ENCODE data around the gene C1QL3. TPM values are rescaled to one million over a fixed set of nuclear protein-coding genes. Genes with fewer than 3 reads are reported as not detected.
A peak's percentile ranks its signal among the peaks of the same experiment; 100 is the strongest.

Gene C1QL3
- total and polyA plus RNA-seq, 2 of the 4 experiments (the other 2 are of a cell fraction): not detected

- DNase-seq: peak; percentile 12
- H2BK120ac ChIP-seq (ENCODE audit: low read depth, low read length): no peak overlapping the region
- in situ Hi-C loops (cut with MboI; ENCODE audit: low sequenced_read_pairs): no loop called here
- H3K18ac ChIP-seq (ENCODE audit: low read depth, low read length): no peak overlapping the region
- no peaks in the 10 kb centered on the region for H4K20me1 ChIP-seq (ENCODE audit: insufficient read depth, low read length)
- no peaks in the 10 kb centered on the region for H3K36me3 ChIP-seq (ENCODE audit: control insufficient read depth, insufficient read depth, low read length)
- no peaks in the 10 kb centered on the region for H3K9me3 ChIP-seq (ENCODE audit: control insufficient read depth, insufficient read depth, low read length)
- no peak overlapping the region for H3K14ac ChIP-seq (replicated peaks; ENCODE audit: low read depth, low read length)
- no TSS peak for BruUV-seq (replicated peaks)
- H2AK9ac ChIP-seq (replicated peaks; ENCODE audit: low read depth, low read length, poor library complexity): no peak overlapping the region
- intact Hi-C loops (cut with micrococcal nuclease): no loop called here
- peak; percentile 65 for ATAC-seq (ENCODE audit: low read depth)
- H4K91ac ChIP-seq (ENCODE audit: insufficient read depth, low read depth, low read length): no peak overlapping the region
- peaks cover 50% of the 10 kb centered on the region for H3K27me3 ChIP-seq (ENCODE audit: control insufficient read depth, insufficient read depth, low read length)
- no peak overlapping the region for H3K9ac ChIP-seq (ENCODE audit: low read depth, low read length)
- POLR2A ChIA-PET (ENCODE audit: unreplicated experiment): no interaction called here
- no peak overlapping the region for H2BK5ac ChIP-seq (ENCODE audit: low read depth, low read length, poor library complexity, severe bottlenecking)
- no peak overlapping the region for H3K27ac ChIP-seq (ENCODE audit: insufficient read depth, low read length)
- dilution Hi-C loops (cut with HindIII; ENCODE audit: low sequenced_read_pairs, unreplicated experiment): no loop called here
- no peaks in the 10 kb centered on the region for H3K4me1 ChIP-seq (ENCODE audit: control insufficient read depth, insufficient read depth, low read length)
- H2BK15ac ChIP-seq (ENCODE audit: low read depth, low read length): no peak overlapping the region
- CTCF ChIA-PET: interaction anchor here (0.6 kb wide), 2 partner anchors 44 to 82 kb away, joined by 3 to 6 read pairs; no protein-coding TSS in a partner anchor
- H2BK20ac ChIP-seq (ENCODE audit: low read depth, low read length): no peak overlapping the region
- H3K9me1 ChIP-seq (ENCODE audit: insufficient read depth, low read length): no peaks in the 10 kb centered on the region
- H3K4ac ChIP-seq (ENCODE audit: low read depth, low read length): no peak overlapping the region
- H3K79me1 ChIP-seq (ENCODE audit: low read depth in 1 of 2, low read length in 2 of 2): no peaks in the 10 kb centered on the region
- TF ChIP-seq CTCF (conservative IDR thresholded peaks at IDR 0.05; ENCODE audit: low read depth, low read length) (0 out of 2 replicates have a peak, but pooled peaks have one; percentile 11), SMC3 (IDR thresholded peaks at IDR 0.05; ENCODE audit: low read depth, low read length) (no peak)
- no peak overlapping the region for H3K56ac ChIP-seq (ENCODE audit: extremely low read depth, insufficient read depth, low read length)
- H2AK5ac ChIP-seq (ENCODE audit: low read depth, low read length): no peak overlapping the region
- peak overlapping the region; percentile 50; the same call in 1 of the 2 replicates for H3K4me2 ChIP-seq (ENCODE audit: low read depth, low read length)
- no peak overlapping the region for H3K23ac ChIP-seq (ENCODE audit: low read depth, low read length)
- H4K8ac ChIP-seq (ENCODE audit: low read depth in 2 of 2, low read length in 2 of 2): no peak overlapping the region
- H2AFZ ChIP-seq (replicated peaks; ENCODE audit: low read length, poor library complexity): peak overlapping the region; percentile 58
- H4K5ac ChIP-seq (ENCODE audit: low read depth, low read length): no peak overlapping the region
- peak overlapping the region; percentile 31; the same call in 1 of the 2 replicates for H3K4me3 ChIP-seq (ENCODE audit: insufficient read depth, low read depth, low read length)
- WGBS, 2 experiments (ENCODE audit: extremely low coverage in 2 of 2, insufficient read length in 1 of 2): no CpG with 5 or more reads among the region's 39 CpGs
These were observed 779 bp downstream of the C1QL3 start for GRCh38 chr10:16520900-16521299.
